Measurements from ENCODE around the gene LRRC1.

- TF ChIP-seq YY1 (IDR thresholded peaks at IDR 0.05; ENCODE audit: insufficient read depth, insufficient read length) (no peak), ZNF274 (IDR thresholded peaks at IDR 0.05; ENCODE audit: low read depth, low read length) (no peak)
Measured at GRCh38 chr6:53888931-53889330, 94.1 kb downstream of the LRRC1 start.

All from NT2/D1 (cell line).